Hair follicle dermal papilla cell (primary cell): ENCODE data around the gene SRF. TPM values are rescaled to one million over a fixed set of nuclear protein-coding genes. Genes with fewer than 3 reads are reported as not detected.

Source experiments
- total RNA-seq: library from RNA; depleted of rRNA; stranded (reverse); fragments of >200 nt; gene quantifications from 2 replicates; pipeline ENCODE4 v1.2.3, GENCODE V29; 2012

SRF gene
- total RNA-seq = 59.1 and 64.4 TPM in 2 replicates

DNA sequence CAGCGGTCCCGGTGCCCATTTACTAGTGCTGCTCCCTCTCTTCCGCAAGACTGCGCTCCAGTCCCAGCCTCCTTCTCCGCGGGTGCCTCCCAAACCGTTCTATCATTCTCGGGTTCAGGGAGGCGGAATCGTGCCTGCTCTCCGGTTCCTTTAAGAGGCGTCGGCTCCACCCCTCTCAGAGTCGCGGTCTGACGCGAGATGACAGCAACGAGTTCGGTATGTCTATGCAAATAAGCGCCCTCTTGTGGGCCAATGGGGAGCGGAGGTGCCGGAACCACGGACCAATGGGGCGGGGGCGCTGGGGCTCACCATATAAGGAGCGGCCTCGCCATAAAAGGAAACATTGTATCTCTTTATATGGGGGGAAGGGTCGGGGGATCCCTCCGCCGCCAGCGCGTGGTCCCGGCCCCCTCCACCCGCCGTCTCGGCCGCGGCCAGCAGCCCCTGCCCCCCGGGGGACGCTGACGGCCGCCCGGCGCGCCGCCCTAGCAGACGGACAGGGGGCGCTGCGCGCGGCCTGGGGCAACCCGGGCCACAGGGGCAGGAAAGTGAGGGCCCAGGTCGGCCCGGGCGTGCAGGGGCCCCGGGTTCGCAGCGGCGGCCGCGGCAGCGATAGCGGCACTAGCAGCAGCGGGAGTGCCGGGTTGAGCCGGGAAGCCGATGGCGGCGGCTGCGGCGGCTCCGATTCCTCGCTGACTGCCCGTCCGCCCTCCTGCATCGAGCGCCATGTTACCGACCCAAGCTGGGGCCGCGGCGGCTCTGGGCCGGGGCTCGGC is at the start of gene SRF:
Gene SRF (plus strand): TSS at position 339 of the 776 bp plus-strand sequence. CDS start 388 bp downstream, at position 727.

DNA sequence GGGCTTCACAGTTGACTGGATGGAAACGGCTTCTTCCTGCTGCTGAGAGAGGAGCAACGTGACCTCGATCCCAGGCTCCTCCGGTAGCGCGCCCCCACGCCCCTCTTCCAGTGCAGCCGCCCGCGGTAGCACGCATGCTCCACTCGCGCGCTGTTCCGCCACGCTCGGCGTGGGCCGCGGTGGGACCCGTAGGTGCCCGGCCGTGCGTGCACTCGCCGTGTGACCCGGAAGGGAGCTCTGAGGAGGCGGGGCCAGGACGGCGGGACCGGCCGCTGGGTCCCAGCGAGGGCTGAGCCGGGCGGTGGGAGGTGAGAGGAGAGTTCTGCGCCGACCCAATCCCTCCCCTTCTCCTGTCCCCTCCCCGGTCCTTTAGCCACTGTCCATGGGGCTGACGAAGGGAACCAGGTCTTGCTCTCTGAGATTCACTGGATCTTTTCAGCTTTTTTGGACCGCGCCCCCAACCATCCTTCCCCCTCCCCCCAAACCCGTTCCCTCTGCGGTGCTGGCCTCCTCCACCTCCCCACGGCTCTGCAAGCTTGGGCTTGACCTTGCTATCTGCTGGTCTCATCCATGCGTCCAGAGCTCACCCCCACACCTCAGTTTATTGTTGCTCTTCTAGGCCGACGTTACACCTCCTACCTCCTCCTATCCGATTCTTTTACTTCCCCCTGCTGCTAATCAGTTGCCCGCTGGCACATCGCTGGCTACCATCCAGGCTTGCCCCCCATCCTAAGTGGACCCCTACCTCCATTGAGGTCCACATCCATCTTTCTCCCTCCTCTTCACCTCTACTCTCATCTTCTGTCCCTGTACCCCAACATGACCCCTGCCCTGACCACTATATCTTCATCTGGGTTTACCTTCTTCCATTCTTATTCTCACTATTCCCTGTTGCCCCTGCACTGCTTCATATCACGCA is 11.1 kb downstream of the SRF start, which contains the start of gene CUL9:
Gene CUL9 (plus strand): TSS at position 255 of the 919 bp plus-strand sequence. CDS start 2,115 bp downstream, outside the sequence.

DNA sequence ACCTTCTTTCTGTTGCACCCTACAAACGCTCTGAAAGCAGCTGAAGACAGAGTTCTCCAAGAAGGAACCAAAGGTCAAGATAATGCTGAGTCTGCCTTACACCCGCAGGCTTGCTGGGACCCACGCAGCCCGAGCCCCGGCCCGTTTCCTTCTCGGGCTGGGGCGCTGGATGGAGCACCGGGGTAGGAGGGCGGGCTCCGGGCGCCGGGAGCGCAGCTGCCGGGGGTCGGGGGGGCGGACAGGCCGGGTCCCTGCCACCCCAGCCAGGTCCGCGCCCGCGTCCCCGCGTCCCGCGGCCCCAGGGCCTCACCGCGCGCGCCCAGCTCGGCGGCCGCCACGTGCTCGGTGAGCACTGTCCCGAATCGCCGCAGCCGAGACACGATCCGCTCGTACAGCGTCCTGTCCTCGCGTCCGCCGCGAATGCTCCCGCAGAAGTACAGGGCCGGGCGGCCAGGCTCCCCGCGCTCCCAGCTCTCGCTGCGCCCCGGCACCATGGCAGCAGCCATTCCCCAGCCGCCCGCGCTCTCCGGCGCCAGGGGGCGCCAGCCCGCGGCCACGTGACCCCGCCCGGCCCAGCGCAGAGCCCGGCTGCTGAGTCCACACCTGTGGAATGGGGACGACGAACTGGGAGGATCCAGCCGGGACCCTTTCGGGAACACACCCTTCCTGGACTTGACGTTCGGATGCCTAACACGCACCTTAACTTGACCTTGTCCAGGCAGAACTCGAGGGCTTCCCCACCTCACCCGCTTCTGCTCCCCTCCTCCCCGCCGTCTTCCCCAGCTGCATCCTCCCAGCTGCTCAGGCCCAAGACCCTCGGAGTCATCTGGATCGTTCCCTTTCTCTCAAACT is 58.1 kb downstream of the SRF start, which contains the start of gene DNPH1:
Gene DNPH1 (minus strand): TSS at position 531 of the 852 bp plus-strand sequence. CDS start 25 bp downstream, at position 506.

Other genes with a start within 250 kb of the SRF start
- 31.5 and 36.7 TPM in 2 replicates for gene CNPY3, start 241.8 kb upstream of the SRF start, total RNA-seq
- 0.16 and 0.36 TPM in 2 replicates for gene GNMT, start 210.5 kb upstream of the SRF start, total RNA-seq
- 32.2 and 48.8 TPM in 2 replicates for gene PEX6, start 192.1 kb upstream of the SRF start, total RNA-seq
- 36.2 and 41.2 TPM in 2 replicates for gene PPP2R5D, start 186.7 kb upstream of the SRF start, total RNA-seq
- gene MEA1, start 157.3 kb upstream of the SRF start, total RNA-seq = 26.4 and 29.3 TPM in 2 replicates
- gene KLHDC3, start 157.0 kb upstream of the SRF start, total RNA-seq = 111 and 112 TPM in 2 replicates
- 75.5 and 82.8 TPM in 2 replicates for gene RRP36, start 149.6 kb upstream of the SRF start, total RNA-seq
- 87.6 and 93.6 TPM in 2 replicates for gene CUL7, start 117.4 kb upstream of the SRF start, total RNA-seq
- gene MRPL2, start 111.8 kb upstream of the SRF start, total RNA-seq = 13.7 and 14.4 TPM in 2 replicates
- gene KLC4, start 111.6 kb upstream of the SRF start, total RNA-seq = 17.2 and 20.1 TPM in 2 replicates
- 361 and 514 TPM in 2 replicates for gene PTK7, start 95.0 kb upstream of the SRF start, total RNA-seq
- gene CUL9, start 10.9 kb downstream of the SRF start, total RNA-seq = 21.9 and 32.8 TPM in 2 replicates
- gene DNPH1, start 58.2 kb downstream of the SRF start, total RNA-seq = 31.8 and 43.1 TPM in 2 replicates
- under 0.01 TPM in 1 of 2 replicates, not detected in the other for gene TTBK1, start 72.2 kb downstream of the SRF start, total RNA-seq
- not detected in 2 replicates for gene SLC22A7, start 127.0 kb downstream of the SRF start, total RNA-seq
- gene CRIP3, start 137.6 kb downstream of the SRF start, total RNA-seq = not detected in 2 replicates
- 16.4 and 17.4 TPM in 2 replicates for gene ZNF318, start 198.4 kb downstream of the SRF start, total RNA-seq